ENCODE data around the gene MRPL10.
A peak's percentile ranks its signal among the peaks of the same experiment; 100 is the strongest.

MRPL10 gene

DNA sequence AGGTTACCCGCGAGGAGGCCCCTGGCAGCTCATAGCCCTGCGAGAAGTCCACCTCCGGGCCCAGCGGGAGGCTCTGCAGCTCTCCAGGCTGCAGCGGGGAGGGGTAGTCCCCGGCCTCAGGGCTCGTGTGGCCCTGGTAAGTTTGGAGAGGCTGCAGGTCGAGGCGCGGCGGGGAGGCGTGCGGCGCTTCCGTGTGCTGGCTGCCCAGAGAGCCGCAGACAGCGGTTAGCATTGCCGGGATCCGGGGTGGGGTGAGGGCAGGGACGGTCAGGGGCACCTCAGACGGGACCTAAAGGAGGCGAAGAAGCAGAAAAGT is 16.8 kb upstream of the MRPL10 start:
- no peaks in the 10 kb centered on the region for H3K79me2 ChIP-seq (ENCODE audit: low read length)
- H3K4me1 ChIP-seq (ENCODE audit: low read length) = 0 out of 2 replicates have a peak, but pooled peaks cover 4% of the 10 kb centered on the region
- H3K27ac ChIP-seq (ENCODE audit: low read length) = no peak overlapping the region
- no peaks in the 10 kb centered on the region for H3K36me3 ChIP-seq (replicated peaks; ENCODE audit: insufficient read depth, low read length)
- no peaks in the 10 kb centered on the region for H3K9me2 ChIP-seq (replicated peaks; ENCODE audit: insufficient read depth, low read length)
- no peak overlapping the region for H3K9ac ChIP-seq (ENCODE audit: low read length)
- H4K20me1 ChIP-seq (ENCODE audit: insufficient read depth, low read length) = no peaks in the 10 kb centered on the region
- peaks cover 83% of the 10 kb centered on the region for H3K27me3 ChIP-seq (replicated peaks; ENCODE audit: insufficient read depth, low read length)
- no peak overlapping the region for H3K4me2 ChIP-seq (ENCODE audit: low read depth, low read length)
- H3K9me3 ChIP-seq (replicated peaks; ENCODE audit: insufficient read depth, low read length) = no peaks in the 10 kb centered on the region
- no peak overlapping the region for H3K4me3 ChIP-seq (ENCODE audit: low read length)
- no peak overlapping the region for H2AFZ ChIP-seq (ENCODE audit: low read length)
- TF ChIP-seq, protein P1, sequence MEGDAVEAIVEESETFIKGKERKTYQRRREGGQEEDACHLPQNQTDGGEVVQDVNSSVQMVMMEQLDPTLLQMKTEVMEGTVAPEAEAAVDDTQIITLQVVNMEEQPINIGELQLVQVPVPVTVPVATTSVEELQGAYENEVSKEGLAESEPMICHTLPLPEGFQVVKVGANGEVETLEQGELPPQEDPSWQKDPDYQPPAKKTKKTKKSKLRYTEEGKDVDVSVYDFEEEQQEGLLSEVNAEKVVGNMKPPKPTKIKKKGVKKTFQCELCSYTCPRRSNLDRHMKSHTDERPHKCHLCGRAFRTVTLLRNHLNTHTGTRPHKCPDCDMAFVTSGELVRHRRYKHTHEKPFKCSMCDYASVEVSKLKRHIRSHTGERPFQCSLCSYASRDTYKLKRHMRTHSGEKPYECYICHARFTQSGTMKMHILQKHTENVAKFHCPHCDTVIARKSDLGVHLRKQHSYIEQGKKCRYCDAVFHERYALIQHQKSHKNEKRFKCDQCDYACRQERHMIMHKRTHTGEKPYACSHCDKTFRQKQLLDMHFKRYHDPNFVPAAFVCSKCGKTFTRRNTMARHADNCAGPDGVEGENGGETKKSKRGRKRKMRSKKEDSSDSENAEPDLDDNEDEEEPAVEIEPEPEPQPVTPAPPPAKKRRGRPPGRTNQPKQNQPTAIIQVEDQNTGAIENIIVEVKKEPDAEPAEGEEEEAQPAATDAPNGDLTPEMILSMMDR (IDR thresholded peaks at IDR 0.05; ENCODE audit: low read length) = no peak
- TF ChIP-seq EZH2phosphoT487 (IDR thresholded peaks at IDR 0.05; ENCODE audit: low read length) = no peak
- TF ChIP-seq EZH2 (optimal IDR thresholded peaks at IDR 0.05; ENCODE audit: low read depth, low read length) = no peak
- no peak for DNase-seq
- no peaks in the 10 kb centered on the region for H3F3A ChIP-seq (ENCODE audit: insufficient read depth, low read length)

DNA sequence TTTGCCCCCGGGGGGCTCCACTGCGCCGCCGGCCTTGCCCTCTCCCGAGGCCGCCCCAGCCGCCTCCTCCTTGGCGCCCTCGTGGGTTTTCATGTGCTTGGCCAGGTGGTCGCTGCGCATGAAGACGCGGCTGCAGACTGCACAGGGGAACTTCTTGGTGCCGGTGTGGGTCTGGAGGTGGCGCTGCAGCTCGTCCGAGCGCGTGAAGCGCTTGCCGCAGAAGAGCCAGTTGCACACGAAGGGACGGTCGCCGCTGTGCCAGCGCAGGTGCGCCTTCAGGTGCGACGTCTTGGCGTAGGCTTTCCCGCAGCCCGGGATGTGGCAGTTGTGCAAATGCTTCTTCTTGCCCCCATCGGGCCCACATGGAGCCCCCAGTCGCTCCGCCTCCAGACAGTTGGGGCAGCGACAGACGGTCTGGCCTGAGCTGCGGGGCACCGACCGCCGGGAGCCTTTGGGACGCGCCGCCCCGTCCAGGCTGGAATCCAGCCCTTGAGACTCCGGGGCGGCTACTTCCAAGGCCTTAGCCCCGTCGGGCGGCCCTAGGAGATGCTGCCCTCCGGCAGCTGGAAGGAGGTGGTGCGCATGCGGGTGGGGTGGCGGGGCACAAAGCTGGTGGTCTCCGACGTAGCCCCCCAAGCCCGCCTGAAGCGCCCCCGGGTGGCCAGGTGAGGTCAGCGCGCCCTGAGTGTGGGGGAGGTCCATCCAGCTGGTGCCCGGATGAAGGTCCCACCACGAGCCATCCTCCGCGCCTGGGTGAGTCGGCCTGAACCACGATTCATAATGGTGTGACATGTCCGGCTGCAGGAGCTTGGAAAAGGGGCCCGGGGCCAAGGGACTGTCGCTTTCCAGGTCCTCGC is 16.2 kb upstream of the MRPL10 start:
- peak; percentile 37 for DNase-seq
- TF ChIP-seq, protein P1 (IDR thresholded peaks at IDR 0.05; ENCODE audit: low read length) = peak; percentile 40
- TF ChIP-seq EZH2 (optimal IDR thresholded peaks at IDR 0.05; ENCODE audit: low read depth, low read length) = no peak
- peak overlapping the region; percentile 19; the same call in 1 of the 2 replicates for H3K4me2 ChIP-seq (ENCODE audit: low read depth, low read length)

DNA sequence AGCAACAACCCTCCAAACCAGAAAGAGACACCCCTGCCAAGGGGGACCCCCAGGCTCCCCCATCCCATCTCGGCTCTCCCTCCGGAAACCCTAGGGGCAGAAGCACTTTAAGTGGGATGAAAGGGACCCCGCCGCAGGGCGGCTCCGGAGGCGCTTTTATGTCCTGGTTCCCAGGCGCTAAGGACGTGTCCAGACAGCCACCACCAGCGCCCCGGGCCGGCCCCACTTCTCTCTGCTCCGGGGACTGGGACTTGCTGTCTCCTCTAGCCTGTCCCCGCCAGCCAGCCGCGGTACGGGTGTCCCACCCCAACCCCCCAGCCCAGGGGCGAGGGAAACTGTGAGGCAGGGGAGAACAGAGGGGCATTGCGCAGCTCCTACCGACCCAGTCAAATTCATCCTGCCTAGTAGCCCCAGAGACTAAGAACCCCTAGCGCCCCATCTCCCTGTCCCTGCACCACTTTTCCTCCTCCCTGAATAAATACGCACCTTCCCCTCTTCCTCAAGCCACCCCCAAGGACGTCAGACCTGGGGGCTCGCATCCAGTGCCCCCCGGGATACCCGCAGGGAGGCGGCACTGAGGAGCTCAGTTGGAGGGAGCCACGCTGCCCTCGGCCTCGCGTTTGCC is 15.5 kb upstream of the MRPL10 start:
- H3K4me3 ChIP-seq (ENCODE audit: low read length) = no peak overlapping the region
- H3K27ac ChIP-seq (ENCODE audit: low read length) = no peak overlapping the region
- H3K4me2 ChIP-seq (ENCODE audit: low read depth, low read length) = peak overlapping the region; percentile 19; the same call in 1 of the 2 replicates
- no peak for DNase-seq
- H3K36me3 ChIP-seq (replicated peaks; ENCODE audit: insufficient read depth, low read length) = no peaks in the 10 kb centered on the region
- TF ChIP-seq EZH2 (optimal IDR thresholded peaks at IDR 0.05; ENCODE audit: low read depth, low read length) (peak; percentile 78), EZH2phosphoT487 (IDR thresholded peaks at IDR 0.05; ENCODE audit: low read length) (peak; percentile 72; the same call in 1 of the 2 replicates)
- TF ChIP-seq, protein P1 (IDR thresholded peaks at IDR 0.05; ENCODE audit: low read length) = no peak
- H3K27me3 ChIP-seq (replicated peaks; ENCODE audit: insufficient read depth, low read length) = peaks cover 70% of the 10 kb centered on the region
- H2AFZ ChIP-seq (ENCODE audit: low read length) = no peak overlapping the region
- H4K20me1 ChIP-seq (ENCODE audit: insufficient read depth, low read length) = no peaks in the 10 kb centered on the region
- H3F3A ChIP-seq (ENCODE audit: insufficient read depth, low read length) = peaks cover 6% of the 10 kb centered on the region; the same call in 1 of the 2 replicates
- H3K79me2 ChIP-seq (ENCODE audit: low read length) = no peaks in the 10 kb centered on the region
- no peaks in the 10 kb centered on the region for H3K9me3 ChIP-seq (replicated peaks; ENCODE audit: insufficient read depth, low read length)
- peaks cover 9% of the 10 kb centered on the region for H3K4me1 ChIP-seq (ENCODE audit: low read length)
- no peaks in the 10 kb centered on the region for H3K9me2 ChIP-seq (replicated peaks; ENCODE audit: insufficient read depth, low read length)
- no peak overlapping the region for H3K9ac ChIP-seq (ENCODE audit: low read length)

More for the DNA sequence above, 16.2 kb upstream of the MRPL10 start:
- Histone ChIP-seq H3K9ac (ENCODE audit: low read length) (no peak overlapping the region), H3K79me2 (ENCODE audit: low read length) (no peaks in the 10 kb centered on the region), H3K36me3 (replicated peaks; ENCODE audit: insufficient read depth, low read length) (no peaks in the 10 kb centered on the region), H3K27ac (ENCODE audit: low read length) (no peak overlapping the region), H3K4me1 (ENCODE audit: low read length) (0 out of 2 replicates have a peak, but pooled peaks cover 4% of the 10 kb centered on the region), H3K9me3 (replicated peaks; ENCODE audit: insufficient read depth, low read length) (no peaks in the 10 kb centered on the region), H3K27me3 (replicated peaks; ENCODE audit: insufficient read depth, low read length) (peaks cover 77% of the 10 kb centered on the region), H2AFZ (ENCODE audit: low read length) (no peak overlapping the region), H3K9me2 (replicated peaks; ENCODE audit: insufficient read depth, low read length) (no peaks in the 10 kb centered on the region), H3F3A (ENCODE audit: insufficient read depth, low read length) (no peaks in the 10 kb centered on the region), H3K4me3 (ENCODE audit: low read length) (no peak overlapping the region), H4K20me1 (ENCODE audit: insufficient read depth, low read length) (no peaks in the 10 kb centered on the region)

All from MM.1S (cell line).